Heart left ventricle (tissue), 16 donors: ENCODE results near the gene ZSCAN20. TPM values are rescaled to one million over a fixed set of nuclear protein-coding genes. Genes with fewer than 3 reads are reported as not detected.

ENCODE experiments used
- ATAC-seq, 4 donors: fragments of 200-7000 bp; cut with Tn5 transposase; one replicate each; pipeline ENCODE4 v1.9.1; 2020 to 2022; ENCODE audit warnings: moderate library complexity in 4 of 4, mild to moderate bottlenecking in 3 of 4, moderate number of reproducible peaks in 1 of 4
- DNase-seq, 5 donors: peaks; one replicate each; pipeline ENCODE4 v3.0.0-alpha.2; 2020
- H3K27ac ChIP-seq, 12 donors: fragments of 200-600 bp; sonication (generic) in 4 of 12; one replicate each; pipeline versions ENCODE4 v1.5.0 to v1.8.0; 2016 to 2022; ENCODE audit warnings: mild to moderate bottlenecking in 2 of 12
- H3K27me3 ChIP-seq, 9 donors: fragments of 200-600 bp; sonication (generic) in 2 of 9; one replicate each; pipeline versions ENCODE4 v1.5.1 to v1.8.0; 2016 to 2022; ENCODE audit warnings: mild to moderate bottlenecking in 3 of 9
- H3K36me3 ChIP-seq, 9 donors: fragments of 200-600 bp; sonication (generic) in 2 of 9; one replicate each; pipeline versions ENCODE4 v1.5.0 to v1.8.0; 2018 to 2022; ENCODE audit warnings: mild to moderate bottlenecking in 2 of 9
- H3K4me1 ChIP-seq, 12 donors: fragments of 200-600 bp; sonication (generic) in 4 of 12; one replicate each; pipeline versions ENCODE4 v1.5.0 to v1.8.0; 2016 to 2022; ENCODE audit warnings: mild to moderate bottlenecking in 3 of 12
- H3K4me3 ChIP-seq, 12 donors: fragments of 200-600 bp; sonication (generic) in 4 of 12; one replicate each; pipeline versions ENCODE4 v1.5.0 to v1.8.0; 2017 to 2022; ENCODE audit warnings: mild to moderate bottlenecking in 9 of 12, moderate library complexity in 4 of 12
- H3K9me3 ChIP-seq, 12 donors: fragments of 200-600 bp; sonication (generic) in 4 of 12; one replicate each; pipeline versions ENCODE4 v1.5.0 to v1.8.0; 2016 to 2022; ENCODE audit warnings: mild to moderate bottlenecking in 1 of 12
- CTCF ChIP-seq, 12 donors: fragments of 200-600 bp; sonication (generic) in 4 of 12; IDR thresholded peaks; one replicate each; pipeline versions ENCODE4 v1.5.0 to v1.8.0; 2018 to 2022; ENCODE audit warnings: antibody characterized with exemption in 12 of 12, mild to moderate bottlenecking in 5 of 12
- POLR2A ChIP-seq, 2 donors: fragments of 450-650 bp; IDR thresholded peaks; one replicate each; pipeline ENCODE4 v1.6.1; 2017; ENCODE audit warnings: antibody characterized with exemption in 2 of 2, mild to moderate bottlenecking in 2 of 2, moderate library complexity in 2 of 2
- WGBS, 4 donors: extraction: QIAGEN DNeasy Blood & Tissue Kit in 2 of 4; methylation state at CpG; one replicate each; pipeline versions ENCODE4 v1.1.5 to v1.1.7; 2013 to 2018; 5-methylcytosine and 5-hydroxymethylcytosine counted together
- intact Hi-C, 10 donors: fragments of 100-400 bp; cut with DNase I; formaldehyde crosslinking; loops; one replicate each; pipeline versions ENCODE4 v1.11.1 to v1.14.2; 2022
- polyA plus RNA-seq, 2 donors: library from polyadenylated mRNA; stranded (reverse); fragments of 200-250 nt; gene quantifications; one replicate each; pipeline ENCODE4 v1.2.3, GENCODE V29; 2013
- total RNA-seq, 9 donors: library from RNA; depleted of rRNA in 2 of 9; stranded (reverse); fragments of >200 nt in 2 of 9; fragmentation: NEBNext Ultra II Directional in 3 of 9; extraction: Animal tissue kit (Norgen Biotek cat#: 25700) in 3 of 9; gene quantifications; one replicate each; pipeline versions ENCODE4 v1.1.0 to v1.2.4, GENCODE V29; 2016 to 2023
- donor health status: ischemic (EF 13 %, LVEDD 7.1; RV severe dilation, severe dysfunction).
- donor health status: healthy with polysubstance abuse.
- donor health status: DM: no; HTN: yes; CAD: no.
- donor health status: DM: no; HTN: no; CAD: no.
- donor health status: ischemic (EF 25% LVEDD 6.9; RV normal size, moderate dysfunction).
- donor health status: ischemic (EF 25% LVEDD 5.7; RV mildly dilated, moderate dysfunction).
- donor health status: healthy.
- donor health status: DM: yes; HTN: yes; CAD: no.
- donor health status: ischemic (EF 35%, LVEDD 5.7; RV mildly dilated, moderate dysfunction).
- donor health status: nonischemic (EF 11% LVEDD 7.7; RV severe dilation, severe dysfunction).
- donor health status: DM: yes; HTN: yes; CAD: no.
- donor health status: PGD.
- donor health status: ischemic (EF 29% LVEDD 5.4; RV normal size, mild dysfunction).
- donor health status: nonischemic (EF 23%, LVEDD 6.1; RV moderate dilation, normal function).

The ZSCAN20 gene
- total and polyA plus RNA-seq, 11 donors: 1.4 to 8.8 (median 6.0) TPM

- no peaks in the 10 kb centered on the region for H3K9me3 ChIP-seq
- DNase-seq: no peak
- ATAC-seq: no peak
- H3K4me3 ChIP-seq: no peak overlapping the region
- H3K36me3 ChIP-seq: no peaks in the 10 kb centered on the region
- H3K4me1 ChIP-seq: peaks cover 0 to 15% (median 7%) of the 10 kb centered on the region in 12 donors
- no peak for TF ChIP-seq POLR2A (IDR thresholded peaks at IDR 0.05)
- TF ChIP-seq CTCF (IDR thresholded peaks at IDR 0.05): no peak
- intact Hi-C loops: loop anchor here in 1 of 10 donors (10.0 kb wide), 1 partner anchor 58 kb away; no protein-coding TSS in a partner anchor
- no peak overlapping the region for H3K27ac ChIP-seq
- 91 to 96% (median 93%) methylated on average over 9 of the region's 9 CpGs for WGBS, 4 donors
- no peaks in the 10 kb centered on the region for H3K27me3 ChIP-seq
These were observed 44.0 kb downstream of the ZSCAN20 start for GRCh38 chr1:33516428-33516827.

GRCh38 chr1:33516891-33517567, 44.6 kb downstream of the ZSCAN20 start:
- H3K9me3 ChIP-seq: no peaks in the 10 kb centered on the region
- 77 to 91% (median 88%) methylated on average over 8 of the region's 8 CpGs for WGBS, 4 donors
- DNase-seq: no peak
- intact Hi-C loops: loop anchor here in 1 of 10 donors (10.0 kb wide), 1 partner anchor 58 kb away; no protein-coding TSS in a partner anchor
- H3K4me3 ChIP-seq: no peak overlapping the region
- TF ChIP-seq CTCF (IDR thresholded peaks at IDR 0.05) (no peak), POLR2A (IDR thresholded peaks at IDR 0.05) (no peak)
- no peaks in the 10 kb centered on the region for H3K27me3 ChIP-seq
- no peak for ATAC-seq
- peaks cover 0 to 15% (median 7%) of the 10 kb centered on the region in 12 donors for H3K4me1 ChIP-seq
- no peak overlapping the region for H3K27ac ChIP-seq
- H3K36me3 ChIP-seq: no peaks in the 10 kb centered on the region

- Histone ChIP-seq H3K27me3 (no peaks in the 10 kb centered on the region), H3K9me3 (no peaks in the 10 kb centered on the region), H3K36me3 (no peaks in the 10 kb centered on the region), H3K4me1 (peaks cover 0 to 15% (median 7%) of the 10 kb centered on the region in 12 donors), H3K27ac (no peak overlapping the region), H3K4me3 (no peak overlapping the region)
- ATAC-seq (no peak), DNase-seq (no peak)
- intact Hi-C loops: loop anchor here in 1 of 10 donors (10.0 kb wide), 1 partner anchor 57 kb away; no protein-coding TSS in a partner anchor
- TF ChIP-seq POLR2A (IDR thresholded peaks at IDR 0.05) (no peak), CTCF (IDR thresholded peaks at IDR 0.05) (no peak)
- WGBS, 4 donors: 80 to 83% (median 82%) methylated on average over 7 to 12 of the region's 12 CpGs
These were observed 45.3 kb downstream of the ZSCAN20 start for GRCh38 chr1:33517596-33518250.

GRCh38 chr1:33519240-33519884, 46.9 kb downstream of the ZSCAN20 start:
- H3K27ac ChIP-seq: no peak overlapping the region
- H3K9me3 ChIP-seq: no peaks in the 10 kb centered on the region
- H3K27me3 ChIP-seq: no peaks in the 10 kb centered on the region
- 90 to 94% (median 93%) methylated on average over 20 to 27 of the region's 27 CpGs for WGBS, 4 donors
- TF ChIP-seq CTCF (IDR thresholded peaks at IDR 0.05) (no peak), POLR2A (IDR thresholded peaks at IDR 0.05) (no peak)
- DNase-seq (no peak), ATAC-seq (no peak)
- H3K36me3 ChIP-seq: no peaks in the 10 kb centered on the region
- H3K4me1 ChIP-seq: peaks cover 0 to 15% (median 7%) of the 10 kb centered on the region in 12 donors
- H3K4me3 ChIP-seq: no peak overlapping the region
- intact Hi-C loops: loop anchor here in 1 of 10 donors (10.0 kb wide), 1 partner anchor 55 kb away; no protein-coding TSS in a partner anchor
